GM23338 (cell line): ENCODE data around the gene FMN2.

ENCODE experiments used
- CREB1 ChIP-seq: fragments of 250-450 bp; sonication (Bioruptor Pico); IDR thresholded peaks from 2 replicates; pipeline ENCODE4 v1.5.0; 2020; ENCODE audit warnings: low read depth, mild to moderate bottlenecking, moderate library complexity
- CTCF ChIP-seq, 2 experiments: fragments of 200-600 bp in 1 of 2; sonication (generic) in 1 of 2; conservative IDR thresholded peaks; 2 replicates each; pipeline versions ENCODE4 v1.5.1 to v1.6.1; 2016 to 2017; ENCODE audit warnings: antibody characterized with exemption in 2 of 2, low read depth in 2 of 2, mild to moderate bottlenecking in 2 of 2, moderate library complexity in 1 of 2
- EZH2 ChIP-seq: fragments of 200-600 bp; sonication (generic); IDR thresholded peaks from one replicate; pipeline ENCODE4 v1.8.0; 2017; ENCODE audit warnings: antibody characterized with exemption, mild to moderate bottlenecking, low read depth; ENCODE audit not compliant: unreplicated experiment
- EZH2phosphoT487 ChIP-seq: fragments of 200-600 bp; sonication (generic); IDR thresholded peaks from one replicate; pipeline ENCODE4 v1.8.1; 2018; ENCODE audit warnings: antibody characterized with exemption; ENCODE audit not compliant: unreplicated experiment
- JUNB ChIP-seq: IDR thresholded peaks from one replicate; pipeline ENCODE4 v1.6.1; 2016; ENCODE audit warnings: antibody characterized with exemption; ENCODE audit not compliant: unreplicated experiment
- NANOG ChIP-seq: IDR thresholded peaks from 2 replicates; pipeline ENCODE4 v1.6.1; 2016; ENCODE audit warnings: antibody characterized with exemption, borderline replicate concordance
- POLR2AphosphoS5 ChIP-seq: IDR thresholded peaks from 2 replicates; pipeline ENCODE4 v1.6.1; 2016; ENCODE audit warnings: antibody characterized with exemption, low read depth
- STAT1 ChIP-seq: IDR thresholded peaks from one replicate; pipeline ENCODE4 v1.6.1; 2016; ENCODE audit warnings: antibody characterized with exemption; ENCODE audit not compliant: unreplicated experiment
- ZNF114 ChIP-seq: fragments of 250-450 bp; sonication (Bioruptor Pico); IDR thresholded peaks from 2 replicates; pipeline ENCODE4 v1.5.0; 2020; ENCODE audit warnings: mild to moderate bottlenecking, moderate library complexity
- ZNF331 ChIP-seq: fragments of 250-450 bp; sonication (Bioruptor Pico); IDR thresholded peaks from 2 replicates; pipeline ENCODE4 v1.5.0; 2020; ENCODE audit warnings: low read depth, mild to moderate bottlenecking, moderate library complexity
- ZNF462 ChIP-seq: fragments of 250-450 bp; sonication (Bioruptor Pico); IDR thresholded peaks from 2 replicates; pipeline ENCODE4 v1.5.0; 2020; ENCODE audit warnings: mild to moderate bottlenecking, moderate library complexity
- TF ChIP-seq, protein P1 (sequence below): IDR thresholded peaks from one replicate; pipeline ENCODE4 v1.6.1; 2018; ENCODE audit warnings: antibody characterized with exemption; ENCODE audit not compliant: unreplicated experiment
- TF ChIP-seq, protein P2 (sequence below): IDR thresholded peaks from 2 replicates; pipeline ENCODE4 v1.6.1; 2016; ENCODE audit warnings: antibody characterized with exemption

- TF ChIP-seq EZH2 (no peak), CTCF (conservative IDR thresholded peaks at IDR 0.05; ENCODE audit: low read depth in 2 of 2) (no peak), POLR2AphosphoS5 (no peak), CREB1 (CRISPR knock-in tag) (no peak), ZNF114 (CRISPR knock-in tag) (no peak), ZNF462 (CRISPR knock-in tag) (no peak), JUNB (no peak), STAT1 (no peak), EZH2phosphoT487 (no peak), ZNF331 (CRISPR knock-in tag) (no peak), NANOG (no peak)
- TF ChIP-seq, protein P1, sequence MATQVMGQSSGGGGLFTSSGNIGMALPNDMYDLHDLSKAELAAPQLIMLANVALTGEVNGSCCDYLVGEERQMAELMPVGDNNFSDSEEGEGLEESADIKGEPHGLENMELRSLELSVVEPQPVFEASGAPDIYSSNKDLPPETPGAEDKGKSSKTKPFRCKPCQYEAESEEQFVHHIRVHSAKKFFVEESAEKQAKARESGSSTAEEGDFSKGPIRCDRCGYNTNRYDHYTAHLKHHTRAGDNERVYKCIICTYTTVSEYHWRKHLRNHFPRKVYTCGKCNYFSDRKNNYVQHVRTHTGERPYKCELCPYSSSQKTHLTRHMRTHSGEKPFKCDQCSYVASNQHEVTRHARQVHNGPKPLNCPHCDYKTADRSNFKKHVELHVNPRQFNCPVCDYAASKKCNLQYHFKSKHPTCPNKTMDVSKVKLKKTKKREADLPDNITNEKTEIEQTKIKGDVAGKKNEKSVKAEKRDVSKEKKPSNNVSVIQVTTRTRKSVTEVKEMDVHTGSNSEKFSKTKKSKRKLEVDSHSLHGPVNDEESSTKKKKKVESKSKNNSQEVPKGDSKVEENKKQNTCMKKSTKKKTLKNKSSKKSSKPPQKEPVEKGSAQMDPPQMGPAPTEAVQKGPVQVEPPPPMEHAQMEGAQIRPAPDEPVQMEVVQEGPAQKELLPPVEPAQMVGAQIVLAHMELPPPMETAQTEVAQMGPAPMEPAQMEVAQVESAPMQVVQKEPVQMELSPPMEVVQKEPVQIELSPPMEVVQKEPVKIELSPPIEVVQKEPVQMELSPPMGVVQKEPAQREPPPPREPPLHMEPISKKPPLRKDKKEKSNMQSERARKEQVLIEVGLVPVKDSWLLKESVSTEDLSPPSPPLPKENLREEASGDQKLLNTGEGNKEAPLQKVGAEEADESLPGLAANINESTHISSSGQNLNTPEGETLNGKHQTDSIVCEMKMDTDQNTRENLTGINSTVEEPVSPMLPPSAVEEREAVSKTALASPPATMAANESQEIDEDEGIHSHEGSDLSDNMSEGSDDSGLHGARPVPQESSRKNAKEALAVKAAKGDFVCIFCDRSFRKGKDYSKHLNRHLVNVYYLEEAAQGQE: no peak
- TF ChIP-seq, protein P2, sequence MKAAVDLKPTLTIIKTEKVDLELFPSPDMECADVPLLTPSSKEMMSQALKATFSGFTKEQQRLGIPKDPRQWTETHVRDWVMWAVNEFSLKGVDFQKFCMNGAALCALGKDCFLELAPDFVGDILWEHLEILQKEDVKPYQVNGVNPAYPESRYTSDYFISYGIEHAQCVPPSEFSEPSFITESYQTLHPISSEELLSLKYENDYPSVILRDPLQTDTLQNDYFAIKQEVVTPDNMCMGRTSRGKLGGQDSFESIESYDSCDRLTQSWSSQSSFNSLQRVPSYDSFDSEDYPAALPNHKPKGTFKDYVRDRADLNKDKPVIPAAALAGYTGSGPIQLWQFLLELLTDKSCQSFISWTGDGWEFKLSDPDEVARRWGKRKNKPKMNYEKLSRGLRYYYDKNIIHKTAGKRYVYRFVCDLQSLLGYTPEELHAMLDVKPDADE: no peak
These were observed 409.4 kb downstream of the FMN2 start for GRCh38 chr1:240501115-240501514.
